NCI-H1436 (cell line): ENCODE data around the gene MMRN1.

Source experiments
- DNase-seq: peaks from one replicate; lab custom pipeline; 2025; lab: John Stamatoyannopoulos, UW

Gene MMRN1, protein sequence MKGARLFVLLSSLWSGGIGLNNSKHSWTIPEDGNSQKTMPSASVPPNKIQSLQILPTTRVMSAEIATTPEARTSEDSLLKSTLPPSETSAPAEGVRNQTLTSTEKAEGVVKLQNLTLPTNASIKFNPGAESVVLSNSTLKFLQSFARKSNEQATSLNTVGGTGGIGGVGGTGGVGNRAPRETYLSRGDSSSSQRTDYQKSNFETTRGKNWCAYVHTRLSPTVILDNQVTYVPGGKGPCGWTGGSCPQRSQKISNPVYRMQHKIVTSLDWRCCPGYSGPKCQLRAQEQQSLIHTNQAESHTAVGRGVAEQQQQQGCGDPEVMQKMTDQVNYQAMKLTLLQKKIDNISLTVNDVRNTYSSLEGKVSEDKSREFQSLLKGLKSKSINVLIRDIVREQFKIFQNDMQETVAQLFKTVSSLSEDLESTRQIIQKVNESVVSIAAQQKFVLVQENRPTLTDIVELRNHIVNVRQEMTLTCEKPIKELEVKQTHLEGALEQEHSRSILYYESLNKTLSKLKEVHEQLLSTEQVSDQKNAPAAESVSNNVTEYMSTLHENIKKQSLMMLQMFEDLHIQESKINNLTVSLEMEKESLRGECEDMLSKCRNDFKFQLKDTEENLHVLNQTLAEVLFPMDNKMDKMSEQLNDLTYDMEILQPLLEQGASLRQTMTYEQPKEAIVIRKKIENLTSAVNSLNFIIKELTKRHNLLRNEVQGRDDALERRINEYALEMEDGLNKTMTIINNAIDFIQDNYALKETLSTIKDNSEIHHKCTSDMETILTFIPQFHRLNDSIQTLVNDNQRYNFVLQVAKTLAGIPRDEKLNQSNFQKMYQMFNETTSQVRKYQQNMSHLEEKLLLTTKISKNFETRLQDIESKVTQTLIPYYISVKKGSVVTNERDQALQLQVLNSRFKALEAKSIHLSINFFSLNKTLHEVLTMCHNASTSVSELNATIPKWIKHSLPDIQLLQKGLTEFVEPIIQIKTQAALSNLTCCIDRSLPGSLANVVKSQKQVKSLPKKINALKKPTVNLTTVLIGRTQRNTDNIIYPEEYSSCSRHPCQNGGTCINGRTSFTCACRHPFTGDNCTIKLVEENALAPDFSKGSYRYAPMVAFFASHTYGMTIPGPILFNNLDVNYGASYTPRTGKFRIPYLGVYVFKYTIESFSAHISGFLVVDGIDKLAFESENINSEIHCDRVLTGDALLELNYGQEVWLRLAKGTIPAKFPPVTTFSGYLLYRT

GRCh38 chr4:89894649-89895550 is at the start of gene MMRN1:
Gene MMRN1, plus strand, starts transcription at chr4:89894854. Its CDS starts 118 bp downstream, at chr4:89894972.
- DNase-seq: no peak

DNA sequence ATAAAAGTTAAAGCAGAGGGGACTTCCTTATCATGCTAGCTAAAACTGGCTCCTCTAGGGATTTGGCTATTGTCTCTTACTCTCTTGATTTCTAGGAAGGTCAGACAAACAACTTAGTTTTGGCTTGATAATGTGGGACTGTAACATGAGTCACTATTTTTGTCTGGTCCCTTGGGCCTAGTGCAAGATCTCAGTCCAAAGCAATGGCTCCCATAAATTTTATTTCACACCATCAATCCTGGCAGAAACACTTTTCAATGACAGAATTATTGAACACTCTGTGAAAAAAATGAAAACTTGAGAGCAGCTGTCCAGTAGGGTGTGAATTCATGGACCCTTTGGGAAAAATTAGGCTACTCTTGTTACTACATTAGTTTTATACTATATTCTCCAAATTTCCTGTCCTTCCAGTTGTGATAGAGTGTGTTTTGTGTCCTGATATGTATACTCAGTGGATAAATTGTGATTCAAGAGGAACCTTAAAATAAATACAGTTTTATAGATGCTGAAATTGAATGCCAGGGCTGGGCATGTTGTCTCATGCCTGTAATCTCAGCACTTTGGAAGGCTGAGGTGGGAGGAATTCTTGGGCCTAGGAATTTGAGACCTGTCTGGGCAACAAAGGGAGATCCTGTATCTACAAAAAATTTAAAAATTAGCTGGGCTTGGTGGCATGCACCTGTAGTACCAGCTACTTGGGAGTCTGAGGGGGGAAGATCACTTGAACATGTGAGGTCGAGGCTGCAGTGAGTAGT is 46.9 kb upstream of the MMRN1 start:
- DNase-seq: no peak

GRCh38 chr4:89855236-89855635 is 39.4 kb upstream of the MMRN1 start:
- no peak for DNase-seq

DNA sequence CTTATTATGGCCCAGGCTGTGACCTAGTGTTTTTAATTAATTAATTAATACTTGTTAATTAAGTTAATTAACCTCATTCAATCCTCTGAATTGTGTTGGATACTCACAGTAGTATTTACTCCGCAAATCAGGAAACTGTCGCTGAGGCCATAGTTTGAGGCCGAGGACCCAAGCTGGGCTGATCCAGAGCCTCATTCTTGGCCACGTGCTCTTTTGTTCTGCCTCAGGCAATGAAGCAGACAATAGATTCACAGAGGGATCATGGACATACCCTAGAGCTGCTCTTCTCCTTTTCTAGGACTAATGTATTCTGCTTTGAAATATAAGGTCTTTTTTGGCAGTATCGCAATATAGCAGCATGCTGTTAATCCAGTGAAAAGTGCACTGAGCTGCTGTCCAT is 33.7 kb upstream of the MMRN1 start:
- DNase-seq: no peak

DNA sequence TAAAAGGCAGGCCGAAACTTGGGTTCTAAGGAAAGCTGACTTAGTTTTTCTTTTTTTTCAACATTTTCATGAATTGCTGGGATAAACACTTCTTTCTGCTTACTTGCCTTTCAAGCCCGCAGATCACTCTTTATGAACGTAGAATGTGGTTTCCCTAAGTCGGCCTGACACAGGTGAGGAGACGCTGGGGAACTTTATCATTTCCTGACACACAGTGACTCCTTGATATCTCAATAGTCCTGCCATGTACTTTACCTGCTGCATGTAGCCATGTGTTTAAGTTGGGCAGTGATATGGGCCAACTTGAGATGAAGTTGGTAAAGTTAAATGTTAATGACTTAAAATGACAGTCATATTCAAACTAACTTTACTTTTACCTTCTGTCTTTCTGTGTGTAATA is 31.1 kb upstream of the MMRN1 start:
- no peak for DNase-seq

GRCh38 chr4:89868276-89868675 is 26.4 kb upstream of the MMRN1 start:
- DNase-seq: no peak

DNA sequence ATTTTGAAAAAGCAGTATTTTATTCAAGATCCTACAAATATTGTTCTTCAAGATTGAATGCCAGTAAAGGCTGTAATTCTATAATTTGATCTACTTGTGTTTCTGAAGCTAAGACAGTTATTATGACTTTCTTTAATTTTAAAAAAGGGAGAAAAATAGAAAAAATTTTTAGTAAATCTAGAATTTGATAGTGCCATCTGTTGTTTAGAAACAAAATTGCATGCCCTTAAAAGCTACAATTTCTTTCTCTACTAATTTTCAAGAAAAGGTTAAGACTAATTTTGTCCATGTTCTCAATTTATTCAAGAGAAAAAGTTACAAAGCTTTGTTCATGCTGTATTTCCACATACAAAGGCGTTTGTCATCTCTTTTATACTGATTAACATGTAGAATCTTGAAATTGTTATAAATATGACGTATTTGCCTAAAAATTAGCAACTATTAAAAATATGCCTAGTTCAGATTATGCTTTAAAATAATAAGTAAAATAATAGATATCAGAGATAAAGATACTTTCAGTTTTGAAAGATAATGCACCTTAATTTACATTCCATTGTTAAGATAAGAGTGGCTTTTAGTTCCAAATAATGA is 25.6 kb upstream of the MMRN1 start:
- no peak for DNase-seq

DNA sequence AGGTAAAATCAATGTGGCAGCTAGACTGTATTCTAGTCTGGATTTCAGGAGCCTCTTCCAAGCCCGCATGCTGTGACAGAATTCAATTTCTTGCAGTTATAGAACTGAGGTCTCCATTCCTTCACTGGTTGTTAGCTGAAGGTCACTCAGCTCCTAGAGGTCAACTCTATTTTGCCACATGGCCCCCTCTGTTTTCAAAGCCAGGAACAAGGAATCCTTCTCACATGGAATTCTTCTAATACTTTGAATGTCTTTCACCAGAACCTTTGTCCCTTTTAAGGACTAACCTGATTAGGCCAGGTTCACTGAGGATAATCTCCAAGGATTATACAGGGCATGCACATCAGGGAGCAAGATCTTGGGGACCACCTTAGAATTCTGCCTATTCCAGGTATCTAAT is 23.4 kb upstream of the MMRN1 start:
- DNase-seq: no peak

GRCh38 chr4:89876548-89876947 is 18.1 kb upstream of the MMRN1 start:
- no peak for DNase-seq

- DNase-seq: no peak
Measured at GRCh38 chr4:89878611-89879010, 16.0 kb upstream of the MMRN1 start.

DNA sequence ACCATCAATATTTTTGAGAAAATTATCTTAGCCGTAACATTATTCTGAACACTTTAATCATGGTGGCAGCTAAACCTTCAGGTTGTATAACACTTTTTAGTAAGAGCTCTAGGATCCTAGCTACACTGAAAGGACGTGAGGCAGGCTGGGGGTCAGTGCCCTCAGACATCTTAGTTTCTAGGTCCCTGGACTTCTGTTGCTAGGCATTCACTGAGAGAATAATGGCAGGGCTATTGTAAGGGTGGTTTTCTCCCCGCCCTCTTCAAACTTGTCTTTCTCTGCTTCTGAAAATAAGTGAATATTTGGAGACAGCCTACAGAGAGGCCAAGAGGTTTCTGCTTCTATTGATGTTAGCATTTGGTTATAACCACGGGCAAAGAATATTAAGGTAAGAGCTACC is 15.4 kb upstream of the MMRN1 start:
- no peak for DNase-seq

DNA sequence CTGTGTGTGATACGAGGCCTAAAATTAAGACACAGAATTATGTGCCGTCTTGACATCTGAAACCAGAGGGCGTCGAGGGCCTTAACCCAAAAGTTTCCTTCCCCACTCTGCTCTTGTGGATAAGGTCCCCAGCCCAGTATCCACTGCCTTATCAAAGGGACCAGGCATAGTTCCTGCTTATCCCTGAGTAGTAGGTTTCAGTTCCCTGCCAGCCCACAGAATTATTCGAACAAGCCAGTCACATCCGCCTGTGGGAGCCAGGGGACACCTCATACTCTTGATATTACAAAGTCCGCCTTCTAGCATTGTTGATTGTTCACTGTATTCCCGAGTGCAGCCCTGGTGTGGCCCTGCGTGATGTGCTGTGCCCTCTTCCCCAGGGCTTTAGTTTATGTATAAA is 5.4 kb upstream of the MMRN1 start:
- DNase-seq: no peak

DNA sequence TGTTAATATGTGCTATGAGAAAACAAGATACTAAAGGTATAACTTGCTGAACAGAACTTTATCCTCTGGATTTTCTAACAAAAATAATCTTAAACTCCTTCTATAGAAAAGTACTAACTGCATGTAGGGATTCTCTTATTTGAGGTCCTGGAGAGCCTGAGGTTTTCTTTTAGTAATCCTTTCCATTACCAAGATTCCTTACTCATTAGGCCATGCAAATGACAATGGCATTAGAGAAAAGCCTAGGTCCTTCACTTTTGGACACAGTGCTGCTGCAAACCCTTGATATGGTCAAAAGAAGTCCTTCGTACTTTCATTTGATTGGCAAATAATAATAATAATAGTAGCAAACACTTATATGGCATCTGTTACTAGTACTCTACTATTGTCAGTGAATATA is 3.2 kb downstream of the MMRN1 start:
- DNase-seq: no peak

GRCh38 chr4:89898304-89898716 is 3.7 kb downstream of the MMRN1 start:
- DNase-seq: no peak

- no peak for DNase-seq
Measured at GRCh38 chr4:89899152-89899551, 4.5 kb downstream of the MMRN1 start.

DNA sequence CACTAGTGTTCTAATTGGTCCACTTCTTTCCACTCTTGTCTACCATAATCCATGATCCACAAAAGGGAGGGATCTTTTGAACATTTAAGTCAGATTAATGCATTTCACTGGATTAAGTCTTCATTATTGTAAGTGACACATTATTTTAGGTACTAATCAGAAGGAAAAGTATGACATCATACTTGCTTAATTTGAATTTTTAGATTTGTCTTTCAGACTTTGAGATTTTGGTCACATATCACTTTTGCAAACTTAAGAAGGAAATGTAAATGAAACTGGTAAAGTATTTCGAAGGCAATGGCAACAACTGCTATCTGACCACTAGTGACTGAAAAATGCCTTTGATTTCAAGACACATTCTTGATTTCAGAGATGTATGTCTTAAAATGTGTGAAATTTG is 5.2 kb downstream of the MMRN1 start:
- DNase-seq: no peak

DNA sequence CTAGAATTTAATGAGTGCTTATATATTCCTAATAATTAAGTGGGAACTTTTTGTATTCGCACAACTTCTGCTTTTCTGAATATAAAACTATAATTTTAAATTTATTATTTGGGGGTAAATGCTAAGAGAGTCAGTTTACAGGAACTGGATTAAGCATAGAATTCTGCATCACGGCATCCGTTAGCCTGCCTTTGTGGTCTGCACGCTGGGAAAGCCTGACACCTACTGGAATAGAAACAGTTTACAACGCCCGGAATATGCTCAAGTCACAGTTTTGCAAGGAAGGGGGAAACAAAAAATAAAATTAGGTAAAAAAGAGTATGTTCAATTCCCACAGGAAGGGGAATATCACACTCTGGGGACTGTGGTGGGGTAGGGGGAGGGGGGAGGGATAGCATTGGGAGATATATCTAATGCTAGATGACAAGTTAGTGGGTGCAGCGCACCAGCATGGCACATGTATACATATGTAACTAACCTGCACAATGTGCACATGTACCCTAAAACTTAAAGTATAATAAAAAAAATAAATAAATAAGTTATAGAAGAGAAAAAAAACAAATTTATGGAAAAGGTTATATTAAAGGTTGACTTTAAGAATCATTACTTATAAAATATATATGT is 7.3 kb downstream of the MMRN1 start:
- DNase-seq: peak; percentile 36

DNA sequence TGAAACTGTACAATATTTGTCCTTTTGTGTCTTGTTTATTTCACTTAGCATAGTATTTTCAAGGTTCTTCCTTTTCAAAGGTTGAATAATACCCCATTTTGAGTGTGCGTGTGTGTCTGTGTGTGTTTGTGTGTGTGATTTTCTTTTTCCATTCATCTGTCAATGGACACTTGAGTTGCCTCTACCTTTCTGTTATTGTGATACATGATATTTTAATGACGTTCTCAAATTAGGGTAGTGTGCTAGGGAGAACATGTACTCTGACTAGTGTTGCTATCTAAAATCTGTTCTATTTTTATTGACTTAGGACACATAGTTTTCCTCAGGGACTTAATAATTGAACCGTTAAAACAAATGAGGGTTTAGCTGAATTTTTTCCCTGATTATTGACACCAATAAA is 9.9 kb downstream of the MMRN1 start:
- peak; percentile 80 for DNase-seq

DNA sequence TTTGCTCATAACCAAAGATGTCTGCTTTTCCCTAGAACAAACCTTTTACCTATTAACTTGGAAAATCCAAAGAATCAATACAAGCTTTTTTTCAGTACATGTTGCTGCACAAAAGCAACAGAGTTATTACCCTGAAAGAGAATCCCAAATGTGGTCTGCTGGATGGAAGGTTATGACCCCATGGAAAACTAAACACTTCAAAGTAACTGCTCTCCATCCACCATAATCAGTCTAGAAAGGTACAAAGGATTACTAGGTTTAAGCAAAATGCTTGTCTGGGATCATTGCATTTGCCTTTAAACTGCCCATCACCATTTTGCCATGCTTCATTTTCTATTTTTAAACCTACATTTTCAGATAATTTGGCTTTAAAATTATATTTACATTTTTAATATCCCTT is 11.7 kb downstream of the MMRN1 start:
- no peak for DNase-seq
